ENCODE results near the gene CUEDC1.

DNA sequence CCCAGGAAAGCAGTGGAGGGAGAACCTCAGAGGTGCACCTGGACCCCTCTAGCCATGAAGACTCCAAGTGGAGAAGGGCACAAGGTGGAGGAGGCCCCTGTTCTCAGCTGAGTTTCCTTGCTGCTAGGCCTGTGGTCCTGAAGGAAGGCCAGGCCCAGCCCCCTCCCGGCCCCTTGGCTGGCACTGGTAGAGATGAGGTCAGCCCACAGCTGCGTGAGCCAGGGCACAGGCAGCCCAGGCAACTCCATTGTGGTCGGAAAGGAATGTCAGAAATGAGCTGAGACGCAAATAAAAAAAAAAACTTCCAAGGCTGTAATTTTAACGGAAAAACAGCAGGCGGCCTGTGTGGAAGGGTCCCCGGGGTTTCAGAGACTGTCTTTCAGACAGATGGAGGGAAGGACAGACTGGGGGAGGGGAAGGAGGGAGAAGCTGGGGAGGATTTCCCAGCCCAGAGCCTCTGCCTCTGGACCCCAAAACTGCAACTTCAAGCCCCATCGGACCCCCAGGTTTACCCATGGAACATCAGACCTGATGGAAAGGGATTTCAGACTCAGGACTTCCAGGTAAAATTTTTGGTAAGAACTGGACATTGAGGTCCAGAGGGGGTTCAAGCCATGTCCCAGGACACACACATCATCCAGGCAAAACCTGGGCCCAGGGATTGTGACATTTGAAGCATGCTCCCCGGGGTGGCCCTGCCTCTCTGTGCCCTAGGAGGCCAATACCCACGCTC is 79.8 kb downstream of the CUEDC1 start:
- TF ChIP-seq CTCF (conservative IDR thresholded peaks at IDR 0.05; ENCODE audit: low read depth, low read length) (peak; percentile 82), CEBPB (IDR thresholded peaks at IDR 0.05; ENCODE audit: low read depth, low read length) (peak; percentile 33; the same call in 1 of the 2 replicates), MAFK (IDR thresholded peaks at IDR 0.05; ENCODE audit: low read depth, low read length) (peak; percentile 46; the same call in 1 of the 2 replicates), SMC3 (IDR thresholded peaks at IDR 0.05; ENCODE audit: low read depth, low read length) (peak; percentile 92), BHLHE40 (IDR thresholded peaks at IDR 0.05; ENCODE audit: low read depth, low read length) (peak; percentile 82), RFX5 (IDR thresholded peaks at IDR 0.05; ENCODE audit: low read depth, low read length) (no peak), RAD21 (IDR thresholded peaks at IDR 0.05; ENCODE audit: low read length) (peak; percentile 77), NFE2L2 (IDR thresholded peaks at IDR 0.05; ENCODE audit: low read depth, low read length) (peak; percentile 26; the same call in 1 of the 2 replicates), MAZ (IDR thresholded peaks at IDR 0.05; ENCODE audit: borderline replicate concordance, low read depth, low read length) (peak; percentile 87), POLR2A (IDR thresholded peaks at IDR 0.05; ENCODE audit: low read depth, low read length) (peak; percentile 55), FOS (IDR thresholded peaks at IDR 0.05; ENCODE audit: low read depth, low read length) (peak; percentile 72; the same call in 1 of the 2 replicates), MXI1 (IDR thresholded peaks at IDR 0.05; ENCODE audit: borderline replicate concordance, low read depth, low read length) (0 out of 2 replicates have a peak, but pooled peaks have one; percentile 42)
- TF ChIP-seq, protein P1, sequence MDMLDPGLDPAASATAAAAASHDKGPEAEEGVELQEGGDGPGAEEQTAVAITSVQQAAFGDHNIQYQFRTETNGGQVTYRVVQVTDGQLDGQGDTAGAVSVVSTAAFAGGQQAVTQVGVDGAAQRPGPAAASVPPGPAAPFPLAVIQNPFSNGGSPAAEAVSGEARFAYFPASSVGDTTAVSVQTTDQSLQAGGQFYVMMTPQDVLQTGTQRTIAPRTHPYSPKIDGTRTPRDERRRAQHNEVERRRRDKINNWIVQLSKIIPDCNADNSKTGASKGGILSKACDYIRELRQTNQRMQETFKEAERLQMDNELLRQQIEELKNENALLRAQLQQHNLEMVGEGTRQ (IDR thresholded peaks at IDR 0.05; ENCODE audit: low read depth, low read length): no peak
- TF ChIP-seq, protein P2, sequence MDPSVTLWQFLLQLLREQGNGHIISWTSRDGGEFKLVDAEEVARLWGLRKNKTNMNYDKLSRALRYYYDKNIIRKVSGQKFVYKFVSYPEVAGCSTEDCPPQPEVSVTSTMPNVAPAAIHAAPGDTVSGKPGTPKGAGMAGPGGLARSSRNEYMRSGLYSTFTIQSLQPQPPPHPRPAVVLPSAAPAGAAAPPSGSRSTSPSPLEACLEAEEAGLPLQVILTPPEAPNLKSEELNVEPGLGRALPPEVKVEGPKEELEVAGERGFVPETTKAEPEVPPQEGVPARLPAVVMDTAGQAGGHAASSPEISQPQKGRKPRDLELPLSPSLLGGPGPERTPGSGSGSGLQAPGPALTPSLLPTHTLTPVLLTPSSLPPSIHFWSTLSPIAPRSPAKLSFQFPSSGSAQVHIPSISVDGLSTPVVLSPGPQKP (IDR thresholded peaks at IDR 0.05; ENCODE audit: borderline replicate concordance, low read depth, low read length): no peak

Measured in IMR-90 (cell line).